HUES64 (cell line): Measurements from ENCODE around the gene SARM1.
"Not testable (repeated sequence)": the region's sequence is repeated elsewhere in the genome, so short reads cannot be mapped to it uniquely, and the experiment has no call there.

Source experiments
- H3K27ac ChIP-seq: 2 replicates; pipeline ENCODE4 v1.7.0; 2013; ENCODE audit warnings: low read depth, low read length, inconsistent platforms
- H3K27me3 ChIP-seq: 2 replicates; pipeline ENCODE4 v1.6.1; 2013; ENCODE audit warnings: mild to moderate bottlenecking, low read length; ENCODE audit not compliant: insufficient read depth
- H3K36me3 ChIP-seq: 2 replicates; pipeline ENCODE4 v1.6.1; 2013; ENCODE audit warnings: mild to moderate bottlenecking, low read length; ENCODE audit not compliant: insufficient read depth
- H3K4me1 ChIP-seq: 2 replicates; pipeline ENCODE4 v1.6.1; 2013; ENCODE audit warnings: mild to moderate bottlenecking, low read length, moderate library complexity; ENCODE audit not compliant: insufficient read depth
- H3K4me3 ChIP-seq: 2 replicates; pipeline ENCODE4 v1.5.1; 2013; ENCODE audit warnings: mild to moderate bottlenecking, low read length, moderate library complexity
- H3K9ac ChIP-seq: 2 replicates; pipeline ENCODE4 v1.6.1; 2013; ENCODE audit warnings: mild to moderate bottlenecking, low read depth, low read length
- H3K9me3 ChIP-seq: 2 replicates; pipeline ENCODE4 v1.6.1; 2013; ENCODE audit warnings: low read depth, low read length; ENCODE audit not compliant: insufficient read depth
- WGBS: fragments of 150-250, 120-280 bp; methylation state at CpG from one replicate; pipeline ENCODE4 v1.1.7; 2013; ENCODE audit warnings: missing lambda C conversion rate; 5-methylcytosine and 5-hydroxymethylcytosine counted together

Gene SARM1

DNA sequence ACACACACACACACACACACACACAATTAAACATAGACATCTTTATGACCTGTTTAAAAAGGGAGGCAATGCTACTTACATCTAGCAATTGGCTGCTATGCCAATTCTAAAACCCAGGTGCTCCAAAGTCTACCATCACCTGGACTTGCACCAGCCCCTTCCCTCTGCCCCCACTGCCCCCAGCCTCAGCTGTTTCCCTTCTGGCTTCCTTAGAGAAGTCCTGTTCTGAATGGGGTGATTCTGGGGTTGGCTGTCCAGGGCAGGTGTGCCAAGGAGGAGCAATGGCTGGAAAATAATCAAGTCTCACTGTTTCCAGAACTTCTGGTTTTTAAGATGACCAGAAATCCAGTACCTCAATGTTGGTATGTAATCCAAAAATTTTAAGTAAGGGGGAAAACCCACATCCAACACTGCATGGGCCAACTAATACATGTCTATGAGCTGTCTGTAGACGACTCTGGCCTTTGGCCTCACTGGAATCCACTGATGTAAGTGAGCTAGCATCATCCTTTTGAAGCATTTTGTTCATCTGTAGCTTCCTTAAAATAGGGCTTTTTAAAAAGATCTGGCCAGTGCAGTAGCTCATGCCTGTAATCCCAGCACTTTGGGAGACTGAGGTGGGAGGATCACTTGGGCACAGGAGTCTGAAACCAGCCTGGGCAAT lies 38.3 kb upstream of the SARM1 start:
- Histone ChIP-seq H3K36me3 (peaks cover 18% of the 10 kb centered on the region), H3K4me1 (peaks cover 12% of the 10 kb centered on the region; the same call in 1 of the 2 replicates), H3K9ac (no peak overlapping the region), H3K27me3 (no peaks in the 10 kb centered on the region), H3K9me3 (no peaks in the 10 kb centered on the region), H3K27ac (no peak overlapping the region), H3K4me3 (no peak overlapping the region)
- WGBS: 88% methylated on average over 1 of the region's 1 CpG

DNA sequence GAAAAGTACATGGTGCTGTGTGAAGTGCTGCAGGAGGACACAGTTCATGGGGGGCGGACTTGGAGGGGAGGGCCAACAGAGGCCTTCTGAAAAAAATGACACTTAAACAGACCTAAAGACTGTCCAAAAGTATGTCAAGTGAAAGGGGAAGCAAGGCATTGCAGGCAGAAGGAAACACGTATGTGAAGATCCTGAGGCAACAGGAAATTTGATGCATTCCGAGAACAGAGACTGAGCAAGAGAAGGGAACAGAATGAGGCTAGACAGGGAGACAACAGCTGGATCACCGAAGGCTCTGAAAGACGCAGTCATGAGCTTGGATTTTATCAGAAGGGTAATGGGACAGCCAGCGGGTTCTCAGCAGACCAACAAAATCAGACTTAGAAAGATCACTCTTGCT lies 37.3 kb upstream of the SARM1 start:
- 81% methylated on average over 6 of the region's 6 CpGs for WGBS
- Histone ChIP-seq H3K9me3 (no peaks in the 10 kb centered on the region), H3K9ac (0 out of 2 replicates have a peak overlapping the region, but pooled peaks have one; percentile 49), H3K4me3 (peak overlapping the region; percentile 92), H3K27ac (no peak overlapping the region), H3K27me3 (no peaks in the 10 kb centered on the region), H3K36me3 (peaks cover 8% of the 10 kb centered on the region), H3K4me1 (peaks cover 12% of the 10 kb centered on the region; the same call in 1 of the 2 replicates)

DNA sequence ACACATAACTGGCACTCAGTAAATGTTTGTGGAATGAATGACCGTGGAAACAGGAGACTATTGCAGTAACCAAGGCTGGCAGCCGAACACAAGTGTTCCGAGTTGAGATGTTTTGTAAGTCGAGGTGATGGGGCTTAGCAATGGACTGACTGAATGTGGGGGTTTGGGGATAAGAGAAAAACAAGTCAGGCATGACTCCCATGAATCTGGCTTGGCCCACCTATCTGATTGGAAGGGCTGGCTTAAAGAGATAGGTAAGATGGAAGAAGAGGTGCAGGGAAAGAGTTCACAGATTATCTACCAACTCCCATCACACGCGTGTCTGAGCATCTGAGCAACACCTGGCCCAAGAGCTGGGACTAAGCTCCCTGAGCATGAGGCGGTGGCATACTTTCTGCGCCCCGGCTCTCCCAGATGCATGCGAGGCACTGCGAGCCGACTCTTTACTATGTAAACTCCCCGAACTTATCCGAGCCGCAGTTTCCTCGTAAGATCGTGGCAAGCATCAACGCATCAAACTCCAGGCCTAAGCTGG lies 36.8 kb upstream of the SARM1 start:
- H3K4me3 ChIP-seq: peak overlapping the region; percentile 92
- peaks cover 7% of the 10 kb centered on the region; the same call in 1 of the 2 replicates for H3K36me3 ChIP-seq
- peaks cover 12% of the 10 kb centered on the region; the same call in 1 of the 2 replicates for H3K4me1 ChIP-seq
- no peaks in the 10 kb centered on the region for H3K9me3 ChIP-seq
- H3K9ac ChIP-seq: peak overlapping the region; percentile 49
- peak overlapping the region; percentile 6; the same call in 1 of the 2 replicates for H3K27ac ChIP-seq
- H3K27me3 ChIP-seq: no peaks in the 10 kb centered on the region
- 18% methylated on average over 18 of the region's 18 CpGs for WGBS

DNA sequence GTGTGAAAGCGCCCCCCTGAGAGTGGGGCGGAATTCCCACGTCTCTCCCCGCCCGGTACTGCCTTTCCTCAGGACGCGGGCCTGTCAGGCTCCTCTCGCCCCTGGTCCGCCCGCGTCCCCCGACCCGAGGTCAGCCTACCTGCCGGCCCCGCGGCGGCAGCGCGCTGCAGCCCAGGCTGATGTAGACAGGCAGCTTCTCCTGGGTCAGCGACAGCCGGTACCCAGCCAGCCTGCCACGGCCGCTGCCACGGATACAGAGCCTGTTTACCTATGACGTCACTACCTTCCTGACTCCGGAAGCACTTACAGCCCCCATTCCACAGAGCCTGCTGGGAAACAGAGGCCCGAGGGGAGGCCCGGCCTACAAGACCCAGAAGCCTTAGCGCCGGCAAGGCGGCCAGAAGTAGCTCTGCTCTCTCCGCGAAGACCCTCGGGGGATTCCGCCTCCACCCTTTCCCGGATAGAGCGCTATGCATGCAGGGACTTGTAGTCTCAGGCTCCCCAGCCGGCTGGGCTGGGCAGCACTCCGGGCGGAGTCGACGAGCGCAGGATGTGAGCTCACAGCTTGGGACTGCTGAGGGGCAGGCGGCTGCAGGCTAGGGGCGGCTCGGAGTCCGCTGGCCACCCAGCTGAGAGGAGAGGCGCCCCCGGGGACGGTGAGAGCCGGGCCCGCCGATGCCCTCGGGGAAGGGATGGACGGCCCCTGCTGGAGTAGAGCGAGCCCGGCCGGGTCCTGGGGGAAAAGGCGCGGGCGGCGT lies 36.1 kb upstream of the SARM1 start, which contains the start of the genes IFT20 and TNFAIP1:
TSS of gene IFT20 (minus strand) at position 272 of the 758 bp plus-strand sequence. CDS start 3,487 bp downstream, outside the sequence.
TSS of gene TNFAIP1 (plus strand) at position 561 of the 758 bp plus-strand sequence. CDS start 3,761 bp downstream, outside the sequence.
- Histone ChIP-seq H3K27me3 (no peaks in the 10 kb centered on the region), H3K27ac (peak within 1 kb of the TSS; percentile 84), H3K4me3 (peak within 1 kb of the TSS; percentile 92), H3K36me3 (peaks cover 13% of the 10 kb centered on the region), H3K9me3 (no peaks in the 10 kb centered on the region), H3K9ac (peak within 1 kb of the TSS; percentile 81), H3K4me1 (peaks cover 12% of the 10 kb centered on the region; the same call in 1 of the 2 replicates)
- under 1% methylated on average over 62 of the region's 62 CpGs for WGBS

DNA sequence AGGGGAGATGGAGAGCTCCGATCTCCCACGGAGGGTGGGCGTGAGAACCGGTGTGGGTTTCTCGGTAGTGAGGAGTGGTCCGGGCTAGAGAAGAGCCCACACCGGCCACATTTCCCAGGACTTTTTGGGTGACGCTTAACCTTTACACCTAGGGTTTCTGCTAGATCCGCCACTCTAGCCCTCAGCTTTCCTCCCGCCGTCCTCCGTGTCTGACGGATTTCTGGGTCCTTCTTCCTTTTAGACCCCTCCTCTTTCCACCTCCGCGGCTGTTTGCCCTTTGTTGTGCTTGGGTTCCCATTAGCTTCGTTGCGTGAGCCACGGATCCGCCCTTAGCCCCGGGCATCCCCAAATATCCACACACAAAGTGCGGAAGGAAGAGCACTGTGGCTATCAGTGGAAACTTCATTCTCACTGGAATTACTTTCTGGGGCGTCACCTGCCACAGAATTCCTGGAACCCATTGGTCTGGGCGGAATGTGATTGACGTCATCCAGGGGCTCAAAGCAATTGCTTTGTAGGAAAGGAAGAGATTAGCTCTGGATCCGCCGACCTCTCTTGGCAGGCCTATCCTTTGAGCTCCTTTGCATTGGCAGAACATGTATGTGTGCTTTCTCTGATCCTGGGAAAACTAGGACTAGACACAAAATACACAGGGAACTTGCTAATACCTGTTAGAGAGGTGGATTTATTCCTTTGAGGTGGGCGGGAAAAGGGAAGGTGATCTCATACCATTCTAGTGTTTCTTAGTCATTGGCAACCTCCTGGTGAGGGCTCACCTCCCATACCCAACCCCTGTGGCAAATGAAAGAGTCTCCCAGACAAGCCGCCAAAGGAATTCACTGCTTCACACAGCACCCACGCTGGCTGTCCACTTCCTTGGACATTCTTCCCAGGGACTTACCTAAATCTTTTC lies 35.3 kb upstream of the SARM1 start:
- Histone ChIP-seq H3K27ac (peak overlapping the region; percentile 84), H3K9me3 (no peaks in the 10 kb centered on the region), H3K36me3 (peaks cover 21% of the 10 kb centered on the region), H3K9ac (peak overlapping the region; percentile 81), H3K4me1 (peaks cover 12% of the 10 kb centered on the region; the same call in 1 of the 2 replicates), H3K27me3 (no peaks in the 10 kb centered on the region), H3K4me3 (peak overlapping the region; percentile 92)
- 1% methylated on average over 28 of the region's 29 CpGs for WGBS

DNA sequence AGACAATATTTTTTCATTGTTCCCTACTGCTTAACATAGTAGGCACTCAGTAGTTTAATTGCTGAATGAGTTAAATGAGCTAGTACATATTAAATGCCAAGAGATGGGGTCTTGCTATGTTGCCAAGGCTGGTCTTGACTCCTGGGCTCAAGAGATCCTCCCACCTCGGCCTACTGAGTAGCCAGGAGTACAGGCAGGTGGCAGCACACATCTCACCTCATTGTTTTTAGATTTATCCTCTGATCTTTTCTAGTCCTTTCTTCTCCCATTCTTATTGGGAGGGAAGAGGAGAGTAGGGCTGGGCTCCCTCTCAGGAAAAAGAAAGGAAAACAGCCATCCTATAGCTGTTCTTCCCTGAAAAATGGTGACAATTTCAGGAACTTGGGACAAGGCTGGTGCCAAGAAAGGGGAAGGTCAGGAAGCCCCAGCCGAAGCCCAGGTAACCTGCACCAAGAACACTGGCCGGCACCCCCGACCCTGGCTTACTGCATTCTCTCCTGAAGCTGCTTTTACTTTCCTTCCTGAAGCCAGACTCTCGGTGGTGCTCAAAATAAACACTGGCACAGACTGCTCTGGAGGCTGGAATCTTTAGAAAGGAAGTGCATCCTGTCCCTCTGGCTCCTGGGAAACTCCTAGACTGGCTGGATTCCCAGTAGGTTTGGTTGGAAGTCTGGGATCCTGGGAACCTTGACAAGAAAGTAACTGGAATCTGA lies 33.3 kb upstream of the SARM1 start:
- Histone ChIP-seq H3K36me3 (peaks cover 35% of the 10 kb centered on the region), H3K9me3 (no peaks in the 10 kb centered on the region), H3K4me3 (no peak overlapping the region), H3K9ac (no peak overlapping the region), H3K27me3 (no peaks in the 10 kb centered on the region), H3K4me1 (peaks cover 12% of the 10 kb centered on the region; the same call in 1 of the 2 replicates), H3K27ac (no peak overlapping the region)
- WGBS: 81% methylated on average over 5 of the region's 5 CpGs

DNA sequence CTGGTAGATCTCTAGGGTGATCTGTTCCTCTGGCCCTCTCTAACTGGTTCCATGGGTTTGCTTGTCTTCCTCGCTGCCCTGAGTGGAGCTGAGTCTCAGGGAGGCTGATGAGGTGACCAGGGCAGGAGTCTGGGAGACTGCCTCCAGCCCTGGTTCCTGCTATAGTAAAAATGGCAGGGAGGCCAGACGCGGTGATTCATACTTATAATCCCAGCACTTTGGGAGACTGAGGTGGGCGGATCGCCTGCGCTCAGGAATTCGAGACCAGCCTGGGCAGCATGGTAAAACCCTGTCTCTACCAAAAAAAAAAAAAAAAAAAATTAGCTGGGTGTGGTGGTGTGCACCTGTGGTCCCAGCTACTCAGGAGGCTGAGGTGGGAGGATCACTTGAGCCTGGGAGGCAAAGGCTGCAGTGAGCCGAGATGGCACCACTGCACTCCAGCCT lies 32.7 kb upstream of the SARM1 start:
- H3K9ac ChIP-seq, H3K27me3 ChIP-seq, H3K4me3 ChIP-seq, H3K9me3 ChIP-seq, H3K27ac ChIP-seq: not testable (repeated sequence)
- 96% methylated on average over 5 of the region's 8 CpGs for WGBS
- Histone ChIP-seq H3K4me1 (peaks cover 12% of the 10 kb centered on the region; the same call in 1 of the 2 replicates), H3K36me3 (peaks cover 40% of the 10 kb centered on the region)

DNA sequence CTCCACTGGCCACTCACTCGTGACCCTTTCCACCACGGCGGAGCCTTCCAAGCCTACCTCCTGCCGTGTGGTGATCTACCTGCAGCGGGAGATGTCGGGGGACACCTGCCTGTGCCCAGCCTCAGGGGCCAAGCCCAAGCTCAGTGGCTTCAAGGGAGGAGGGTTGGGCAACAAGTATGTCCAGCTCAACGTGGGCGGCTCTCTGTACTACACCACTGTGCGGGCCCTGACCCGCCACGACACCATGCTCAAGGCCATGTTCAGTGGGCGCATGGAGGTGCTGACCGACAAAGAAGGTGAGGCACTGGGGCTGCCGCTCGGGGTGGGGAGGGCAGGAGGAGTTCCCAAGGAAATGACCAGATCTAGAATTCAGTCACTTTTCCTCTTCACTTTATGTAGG lies 32.1 kb upstream of the SARM1 start:
- Histone ChIP-seq H3K36me3 (peaks cover 46% of the 10 kb centered on the region), H3K9ac (no peak overlapping the region)
- 95% methylated on average over 15 of the region's 15 CpGs for WGBS

DNA sequence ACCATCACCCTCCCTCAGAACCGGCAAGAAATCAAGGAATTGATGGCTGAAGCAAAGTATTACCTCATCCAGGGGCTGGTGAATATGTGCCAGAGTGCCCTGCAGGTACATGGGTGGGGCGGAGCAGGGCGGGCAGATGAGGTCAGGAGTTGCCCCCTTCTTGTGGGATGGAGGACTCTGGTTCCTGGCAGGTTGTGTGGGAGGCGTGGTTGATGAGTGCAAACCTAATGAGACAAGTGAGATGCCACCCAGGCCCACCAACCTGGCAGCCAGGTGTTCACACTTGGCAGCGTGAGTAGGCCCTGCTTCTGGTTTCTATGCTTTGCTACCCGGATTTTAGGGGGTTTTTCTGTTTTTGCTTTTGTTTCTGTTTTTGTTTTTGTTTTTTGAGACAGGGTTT lies 31.1 kb upstream of the SARM1 start:
- no peak overlapping the region for H3K27ac ChIP-seq
- H3K4me1 ChIP-seq: peaks cover 9% of the 10 kb centered on the region; the same call in 1 of the 2 replicates
- H3K27me3 ChIP-seq: no peaks in the 10 kb centered on the region
- H3K36me3 ChIP-seq: peaks cover 56% of the 10 kb centered on the region
- no peak overlapping the region for H3K4me3 ChIP-seq
- 98% methylated on average over 6 of the region's 6 CpGs for WGBS
- H3K9me3 ChIP-seq: no peaks in the 10 kb centered on the region
- no peak overlapping the region for H3K9ac ChIP-seq

More for the DNA sequence above, 32.1 kb upstream of the SARM1 start:
- H3K4me3 ChIP-seq: no peak overlapping the region
- no peak overlapping the region for H3K27ac ChIP-seq
- H3K4me1 ChIP-seq: peaks cover 12% of the 10 kb centered on the region; the same call in 1 of the 2 replicates
- H3K9me3 ChIP-seq: no peaks in the 10 kb centered on the region
- no peaks in the 10 kb centered on the region for H3K27me3 ChIP-seq

DNA sequence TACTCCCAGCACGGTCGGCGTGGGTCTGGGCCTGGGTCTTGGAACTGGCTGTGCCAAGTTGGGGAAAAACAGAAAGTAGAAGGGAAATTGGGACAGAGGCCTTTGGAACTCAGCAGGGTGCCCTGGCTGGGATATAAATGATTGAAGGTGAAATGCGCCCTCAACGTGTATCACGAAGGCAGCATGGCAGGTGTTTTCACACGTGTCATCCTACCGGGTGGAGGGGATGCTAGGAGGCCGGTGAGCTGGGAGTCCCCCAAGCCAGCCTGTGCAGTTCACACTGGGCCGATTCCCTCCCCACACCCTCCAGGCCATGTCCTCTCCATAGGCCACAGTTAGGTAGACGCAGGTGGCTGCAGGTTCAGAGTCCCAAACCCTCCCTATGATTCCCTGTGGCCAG lies 30.0 kb upstream of the SARM1 start:
- Histone ChIP-seq H3K27me3 (no peaks in the 10 kb centered on the region), H3K36me3 (peaks cover 66% of the 10 kb centered on the region), H3K4me1 (peaks cover 8% of the 10 kb centered on the region; the same call in 1 of the 2 replicates), H3K4me3 (no peak overlapping the region), H3K27ac (no peak overlapping the region), H3K9ac (no peak overlapping the region), H3K9me3 (no peaks in the 10 kb centered on the region)
- WGBS: 94% methylated on average over 11 of the region's 11 CpGs
